ENCODE data around the gene CDKN1C.

CDKN1C gene

GRCh38 chr11:2836315-2837095, 49.1 kb downstream of the CDKN1C start:
- FAIRE-seq: no peak
- DNase-seq (ENCODE audit: insufficient read length): no peak
- no peak for TF ChIP-seq POLR2A (IDR thresholded peaks at IDR 0.05; ENCODE audit: low read depth, low read length)
- no peak for TF ChIP-seq TAF1 (IDR thresholded peaks at IDR 0.05; ENCODE audit: borderline replicate concordance, low read depth, low read length)
- no peak for TF ChIP-seq POLR2AphosphoS5 (IDR thresholded peaks at IDR 0.05; ENCODE audit: low read depth, low read length)

GRCh38 chr11:2835751-2836150, 49.8 kb downstream of the CDKN1C start:
- no peak for DNase-seq (ENCODE audit: insufficient read length)
- TF ChIP-seq POLR2A (IDR thresholded peaks at IDR 0.05; ENCODE audit: low read depth, low read length) (no peak), POLR2AphosphoS5 (IDR thresholded peaks at IDR 0.05; ENCODE audit: low read depth, low read length) (no peak), TAF1 (IDR thresholded peaks at IDR 0.05; ENCODE audit: borderline replicate concordance, low read depth, low read length) (no peak)
- FAIRE-seq: no peak

GRCh38 chr11:2835296-2835695, 50.3 kb downstream of the CDKN1C start:
- no peak for FAIRE-seq
- DNase-seq (ENCODE audit: insufficient read length): no peak
- TF ChIP-seq POLR2A (IDR thresholded peaks at IDR 0.05; ENCODE audit: low read depth, low read length) (no peak), TAF1 (IDR thresholded peaks at IDR 0.05; ENCODE audit: borderline replicate concordance, low read depth, low read length) (no peak), POLR2AphosphoS5 (IDR thresholded peaks at IDR 0.05; ENCODE audit: low read depth, low read length) (no peak)

GRCh38 chr11:2834503-2835273, 50.9 kb downstream of the CDKN1C start:
- no peak for TF ChIP-seq POLR2AphosphoS5 (IDR thresholded peaks at IDR 0.05; ENCODE audit: low read depth, low read length)
- TF ChIP-seq POLR2A (IDR thresholded peaks at IDR 0.05; ENCODE audit: low read depth, low read length): no peak
- DNase-seq (ENCODE audit: insufficient read length) (no peak), FAIRE-seq (no peak)

- TF ChIP-seq POLR2A (IDR thresholded peaks at IDR 0.05; ENCODE audit: low read depth, low read length) (no peak), POLR2AphosphoS5 (IDR thresholded peaks at IDR 0.05; ENCODE audit: low read depth, low read length) (no peak), TAF1 (IDR thresholded peaks at IDR 0.05; ENCODE audit: borderline replicate concordance, low read depth, low read length) (no peak)
- FAIRE-seq: no peak
- DNase-seq (ENCODE audit: insufficient read length): no peak
These were observed 51.7 kb downstream of the CDKN1C start for GRCh38 chr11:2833716-2834502.
